NCI-H524 (cell line): ENCODE measurements around the gene EIF2S2.
A peak's percentile ranks its signal among the peaks of the same experiment; 100 is the strongest.
"Not testable (repeated sequence)": the region's sequence is repeated elsewhere in the genome, so short reads cannot be mapped to it uniquely, and the experiment has no call there.

Source experiments
- DNase-seq, 2 experiments: peaks; one replicate each; lab custom pipeline; 2025; lab: John Stamatoyannopoulos, UW

The EIF2S2 gene, protein sequence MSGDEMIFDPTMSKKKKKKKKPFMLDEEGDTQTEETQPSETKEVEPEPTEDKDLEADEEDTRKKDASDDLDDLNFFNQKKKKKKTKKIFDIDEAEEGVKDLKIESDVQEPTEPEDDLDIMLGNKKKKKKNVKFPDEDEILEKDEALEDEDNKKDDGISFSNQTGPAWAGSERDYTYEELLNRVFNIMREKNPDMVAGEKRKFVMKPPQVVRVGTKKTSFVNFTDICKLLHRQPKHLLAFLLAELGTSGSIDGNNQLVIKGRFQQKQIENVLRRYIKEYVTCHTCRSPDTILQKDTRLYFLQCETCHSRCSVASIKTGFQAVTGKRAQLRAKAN

DNA sequence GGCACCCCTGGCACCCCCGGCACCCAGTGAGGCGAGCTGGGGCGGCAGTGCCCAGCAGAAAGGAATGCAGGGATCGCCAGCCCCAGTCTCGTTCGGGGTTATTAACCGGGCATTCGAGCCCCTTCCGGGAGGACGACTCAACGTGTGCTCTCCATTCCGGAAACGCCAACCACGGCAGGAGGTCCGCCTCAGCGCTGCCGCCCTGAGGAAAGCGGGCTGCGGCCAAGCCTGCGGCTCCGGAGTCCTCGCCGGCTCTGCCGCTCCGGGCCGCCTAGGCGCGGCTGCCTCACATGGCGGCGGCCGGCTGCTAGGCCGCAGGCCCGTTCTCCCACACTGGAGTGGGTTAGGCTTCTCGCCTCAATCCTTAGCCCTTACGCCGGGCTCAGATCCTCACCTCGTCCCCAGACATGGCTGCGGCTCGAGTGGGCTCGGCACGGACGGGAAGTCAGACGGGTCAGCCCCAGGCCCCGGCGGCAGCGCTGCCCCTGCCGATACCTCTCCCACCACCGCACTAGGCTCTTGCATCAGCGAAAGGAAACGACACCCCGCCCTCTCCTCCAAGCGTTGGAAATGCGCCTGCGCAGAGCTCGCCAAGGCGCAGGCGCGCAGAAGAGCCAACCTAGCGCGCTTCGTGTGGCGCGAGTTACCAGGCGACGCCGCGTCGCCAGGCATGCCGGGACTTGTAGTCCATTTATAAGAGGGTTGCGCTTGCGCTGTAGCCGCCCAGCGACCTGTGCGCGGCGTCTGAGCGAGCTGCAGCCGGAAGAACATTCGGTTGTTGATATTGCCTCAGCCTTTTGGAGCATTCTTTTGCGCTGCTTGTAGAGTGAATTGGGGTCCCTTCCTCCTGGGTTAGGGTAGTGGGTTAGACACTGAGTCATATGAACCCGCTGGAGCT, at the start of gene EIF2S2:
EIF2S2 (minus strand) TSS at position 542 of the 898 bp plus-strand sequence; CDS start at position 409, 133 bp downstream.
- peak; percentile 99 to 100 for DNase-seq

- DNase-seq = not testable (repeated sequence)
Measured at GRCh38 chr20:34157697-34158096, 45.7 kb upstream of the EIF2S2 start.

- DNase-seq = peak in 1 of 2 experiments; percentile 48
Measured at GRCh38 chr20:34155836-34156235, 43.8 kb upstream of the EIF2S2 start.

DNA sequence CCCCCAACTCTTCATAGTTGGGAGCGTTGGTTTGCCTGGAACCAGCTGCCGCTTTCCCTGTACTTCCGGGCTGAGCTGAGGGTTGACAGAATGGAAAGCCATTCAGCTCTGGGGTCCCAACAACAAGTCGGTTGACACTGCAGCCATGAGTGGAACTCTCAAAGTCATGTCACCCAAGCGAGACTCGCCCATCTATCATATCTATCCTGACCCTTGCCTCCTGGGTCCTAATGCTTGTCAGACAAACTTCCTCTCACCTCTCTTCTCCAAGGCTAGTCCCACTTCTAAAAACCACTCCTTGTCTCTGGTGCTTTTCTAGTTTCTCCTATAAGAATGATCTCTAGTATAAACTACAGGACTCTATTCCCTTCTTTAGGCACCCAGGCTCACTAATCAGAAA, 41.1 kb upstream of the EIF2S2 start:
- DNase-seq = not testable (repeated sequence)

DNA sequence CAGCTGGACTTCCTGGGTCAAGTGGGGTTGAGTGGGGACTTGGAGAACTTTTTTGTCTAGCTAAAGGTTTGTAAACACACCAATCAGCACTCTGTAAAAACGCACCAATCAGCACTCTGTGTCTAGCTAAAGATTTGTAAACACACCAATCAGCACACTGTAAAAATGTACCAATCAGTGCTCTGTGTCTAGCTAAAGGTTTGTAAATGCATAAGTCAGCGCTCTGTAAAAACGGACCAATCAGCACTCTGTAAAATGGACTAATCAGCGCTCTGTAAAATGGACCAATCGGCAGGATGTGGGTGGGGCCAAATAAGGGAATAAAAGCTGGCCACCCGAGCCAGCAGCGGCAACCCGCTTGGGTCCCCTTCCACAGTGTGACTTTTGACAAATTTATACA, 40.0 kb upstream of the EIF2S2 start:
- DNase-seq = not testable (repeated sequence)

DNA sequence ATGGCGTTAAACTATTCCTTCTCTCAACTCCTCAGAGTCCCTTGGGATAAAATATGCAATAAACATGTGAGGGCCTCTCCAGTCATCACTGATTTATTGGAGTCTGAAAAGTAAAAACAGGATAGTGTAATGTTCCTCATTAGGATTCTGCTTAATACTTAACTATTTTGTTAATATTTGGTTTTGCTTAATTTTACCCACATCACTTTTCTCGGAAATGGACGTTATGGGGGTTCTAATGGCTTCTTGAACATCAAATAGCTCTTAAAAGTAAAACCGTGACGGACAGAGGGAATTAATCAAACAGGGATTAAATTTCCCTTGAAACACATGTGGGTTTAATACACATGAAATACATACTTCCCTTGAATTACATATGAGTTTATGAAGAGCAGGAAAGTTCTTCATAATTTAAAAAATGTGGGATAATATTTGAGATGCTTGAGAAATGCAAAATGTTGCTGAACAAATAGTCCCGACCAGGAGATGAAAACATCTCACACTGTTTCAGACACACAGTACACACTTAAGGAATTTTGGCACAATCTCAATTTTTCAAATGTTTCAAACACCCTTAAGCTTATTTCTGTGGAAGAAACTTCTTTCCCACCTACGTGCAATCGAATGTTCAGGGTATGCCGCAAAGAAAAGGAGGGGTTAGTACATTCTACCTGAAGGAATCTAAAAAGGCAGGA, 38.4 kb upstream of the EIF2S2 start:
- peak in 1 of 2 experiments; percentile 32 for DNase-seq

DNA sequence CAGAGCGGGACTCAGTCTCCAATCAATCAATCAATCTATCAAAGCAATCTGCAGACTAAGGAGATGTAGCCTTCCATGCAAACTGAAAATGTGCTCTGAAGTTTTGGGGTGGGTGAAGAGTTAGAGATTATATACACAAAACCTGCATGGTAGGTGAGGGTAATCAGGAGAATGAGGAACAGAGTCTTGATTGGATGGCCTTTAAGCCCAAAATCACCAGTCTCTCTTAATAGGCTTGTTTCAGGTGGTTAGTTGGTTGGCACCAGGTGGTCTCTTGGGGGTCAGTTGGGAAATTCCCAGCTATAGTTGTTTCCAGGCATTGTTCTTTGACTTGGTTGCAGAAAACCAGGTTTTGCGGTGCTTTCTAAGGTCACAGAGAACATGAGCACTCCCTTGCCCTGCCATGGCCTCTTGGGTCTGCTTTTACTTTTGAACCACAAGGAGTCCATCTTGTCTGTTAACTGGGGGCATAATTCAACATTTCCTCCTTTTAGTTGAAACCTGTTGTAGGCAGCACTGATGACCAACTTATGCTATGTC, 33.3 kb upstream of the EIF2S2 start:
- DNase-seq = no peak

DNA sequence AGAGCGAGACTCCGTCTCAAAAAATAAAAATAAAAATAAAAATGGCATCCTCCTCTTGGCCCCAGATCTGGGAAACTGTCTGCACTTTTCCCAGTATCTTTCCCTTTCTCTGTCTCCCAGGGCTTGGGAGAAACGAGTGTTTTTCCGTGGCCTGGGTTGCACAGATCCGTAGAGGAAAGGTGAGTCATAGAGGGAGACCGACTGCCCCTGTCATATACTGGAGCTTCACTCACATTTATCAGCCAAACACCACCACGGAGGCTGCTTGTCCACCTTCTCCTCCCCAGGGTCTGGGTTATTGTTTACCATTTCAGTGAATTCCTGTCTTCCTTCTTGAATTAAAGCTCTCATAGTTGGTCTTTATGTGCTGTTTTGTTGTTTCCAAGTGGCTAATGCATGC, 31.9 kb upstream of the EIF2S2 start:
- no peak for DNase-seq

GRCh38 chr20:34142121-34142520, 30.1 kb upstream of the EIF2S2 start:
- no peak for DNase-seq

DNA sequence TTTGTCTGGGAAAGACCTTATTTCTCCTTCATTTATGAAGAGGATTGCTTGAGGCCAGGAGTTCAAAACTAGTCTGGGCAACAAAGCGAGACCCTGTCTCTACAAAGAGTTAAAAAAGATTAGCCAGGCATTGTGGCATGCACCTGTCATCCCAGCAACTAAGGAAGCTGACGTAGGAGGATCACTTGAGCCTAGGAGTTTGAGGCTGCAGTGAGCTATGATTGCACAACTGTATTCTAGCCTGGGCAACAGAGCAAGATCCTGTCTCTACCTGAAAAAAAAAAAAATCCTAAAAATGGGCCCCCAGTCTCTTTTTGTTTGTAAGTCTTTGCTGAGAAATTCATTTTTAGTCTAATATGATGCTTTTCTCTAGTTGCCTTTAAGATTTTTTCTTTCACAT, 29.2 kb upstream of the EIF2S2 start:
- no peak for DNase-seq

GRCh38 chr20:34135525-34136275, 23.7 kb upstream of the EIF2S2 start:
- DNase-seq = peak; percentile 85 to 96

DNA sequence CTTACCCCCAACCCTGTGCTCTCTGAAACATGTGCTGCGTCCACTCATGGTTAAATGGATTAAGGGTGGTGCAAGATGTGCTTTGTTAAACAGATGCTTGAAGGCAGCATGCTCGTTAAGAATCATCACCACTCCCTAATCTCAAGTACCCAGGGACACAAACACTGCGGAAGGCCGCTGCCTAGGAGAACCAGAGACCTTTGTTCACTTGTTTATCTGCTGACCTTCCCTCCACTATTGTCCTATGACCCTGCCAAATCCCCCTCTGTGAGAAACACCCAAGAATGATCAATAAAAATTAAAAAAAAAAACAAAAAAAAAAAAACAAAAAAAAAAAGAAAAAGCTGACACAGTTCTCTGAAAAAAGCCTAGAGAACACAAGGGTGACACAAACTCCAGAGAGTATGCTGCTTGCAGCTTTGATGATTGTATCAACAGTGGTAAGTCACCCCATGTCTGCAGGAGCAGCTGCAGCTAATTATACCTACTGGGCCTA, 21.4 kb upstream of the EIF2S2 start:
- peak in 1 of 2 experiments; percentile 67 for DNase-seq

GRCh38 chr20:34132943-34133342, 20.9 kb upstream of the EIF2S2 start:
- DNase-seq = not testable (repeated sequence)

DNA sequence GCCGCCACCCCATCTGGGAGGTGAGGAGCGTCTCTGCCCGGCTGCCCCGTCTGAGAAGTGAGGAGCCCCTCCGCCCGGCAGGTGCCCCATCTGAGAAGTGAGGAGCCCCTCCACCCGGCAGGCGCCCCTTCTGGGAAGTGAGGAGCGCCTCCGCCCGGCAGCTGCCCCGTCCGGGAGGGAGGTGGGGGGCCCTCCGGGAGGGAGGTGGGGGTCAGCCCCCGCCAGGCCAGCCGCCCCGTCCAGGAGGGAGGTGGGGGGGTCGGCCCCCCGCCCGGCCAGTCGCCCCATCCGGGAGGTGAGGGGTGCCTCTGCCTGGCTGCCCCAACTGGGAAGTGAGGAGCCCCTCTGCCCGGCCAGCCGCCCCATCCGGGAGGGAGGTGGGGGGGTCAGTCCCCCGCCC, 20.4 kb upstream of the EIF2S2 start:
- DNase-seq = not testable (repeated sequence)

GRCh38 chr20:34131491-34131890, 19.4 kb upstream of the EIF2S2 start:
- DNase-seq = no peak

GRCh38 chr20:34129518-34130162, 17.6 kb upstream of the EIF2S2 start:
- DNase-seq = peak; percentile 70 to 87

GRCh38 chr20:34127792-34128191, 15.7 kb upstream of the EIF2S2 start:
- peak; percentile 38 to 78 for DNase-seq

- no peak for DNase-seq
Measured at GRCh38 chr20:34124469-34125249, 12.6 kb upstream of the EIF2S2 start.

- DNase-seq = no peak
Measured at GRCh38 chr20:34123309-34123708, 11.3 kb upstream of the EIF2S2 start.
